Superior temporal gyrus (tissue), 1 donor: ENCODE data around the gene MLLT6.
A peak's percentile ranks its signal among the peaks of the same experiment; 100 is the strongest.

Experiments used
- DNase-seq: peaks from one replicate; pipeline ENCODE4 v3.0.0-alpha.2; 2016; ENCODE audit errors: extremely low spot score

The MLLT6 gene

DNA sequence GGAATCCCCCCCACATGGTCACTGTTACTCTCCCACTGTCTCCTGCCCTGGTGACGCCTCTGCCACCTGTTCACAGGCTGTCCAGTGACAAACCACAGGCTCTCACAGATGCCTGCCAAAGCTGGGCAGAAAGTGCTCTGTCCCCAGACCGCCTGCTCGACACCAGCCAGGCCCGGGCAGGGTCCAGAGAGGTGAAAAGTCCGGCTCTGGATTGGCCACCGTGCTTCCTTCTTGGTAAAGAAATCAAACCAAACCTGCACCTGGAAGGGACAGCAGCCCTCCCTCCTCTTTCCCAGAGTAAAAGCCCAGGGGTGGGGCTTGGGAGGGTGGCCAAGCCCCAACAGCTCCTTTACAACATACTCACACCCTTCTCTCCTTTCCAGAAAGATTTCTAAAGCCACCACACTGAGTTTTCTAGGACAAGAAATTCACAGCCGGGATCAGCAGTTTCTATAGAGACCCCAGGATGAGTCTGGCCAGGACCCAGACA is 36.9 kb downstream of the MLLT6 start:
- DNase-seq = no peak

DNA sequence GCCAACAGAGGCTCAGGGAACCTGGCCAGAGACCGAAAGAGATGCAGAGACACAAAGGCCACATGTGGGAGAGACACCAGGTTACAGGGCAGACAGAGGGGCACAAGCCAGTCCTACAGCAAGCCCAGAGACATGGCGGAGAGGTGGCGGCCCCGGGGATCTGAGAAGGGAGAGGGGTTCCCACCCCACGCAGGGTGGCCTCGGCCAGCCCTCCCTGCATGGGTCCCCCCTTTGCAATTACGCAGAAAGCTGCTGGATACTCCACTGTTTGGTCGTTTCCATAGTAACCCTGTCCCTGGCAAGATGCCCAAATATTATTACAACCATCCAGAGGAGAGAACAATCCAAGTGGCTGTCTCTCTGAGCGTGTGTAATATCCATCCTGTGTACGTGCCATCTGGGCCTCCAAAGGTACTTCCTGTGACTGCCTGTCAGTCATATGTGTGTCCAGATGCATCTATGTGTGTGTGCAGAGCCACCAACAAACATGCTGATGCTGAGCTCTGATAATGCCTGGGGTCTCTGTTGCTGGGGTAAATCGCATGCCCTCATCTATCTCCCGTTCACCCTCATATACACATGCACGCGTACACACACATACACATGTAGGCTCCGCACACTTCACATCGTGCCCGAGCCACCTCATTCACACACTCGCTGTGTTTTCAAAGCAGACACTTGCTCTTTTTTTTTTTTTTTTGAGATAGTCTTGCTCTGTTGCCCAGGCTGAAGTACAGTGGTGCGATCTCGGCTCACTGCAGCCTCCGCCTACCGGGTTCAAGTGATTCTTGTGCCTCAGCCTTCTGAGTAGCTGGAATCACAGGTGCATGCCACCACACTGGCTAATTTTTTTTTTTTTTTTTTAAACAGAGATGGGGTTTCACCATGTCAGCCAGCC is 37.6 kb downstream of the MLLT6 start:
- peak; percentile 59 for DNase-seq

DNA sequence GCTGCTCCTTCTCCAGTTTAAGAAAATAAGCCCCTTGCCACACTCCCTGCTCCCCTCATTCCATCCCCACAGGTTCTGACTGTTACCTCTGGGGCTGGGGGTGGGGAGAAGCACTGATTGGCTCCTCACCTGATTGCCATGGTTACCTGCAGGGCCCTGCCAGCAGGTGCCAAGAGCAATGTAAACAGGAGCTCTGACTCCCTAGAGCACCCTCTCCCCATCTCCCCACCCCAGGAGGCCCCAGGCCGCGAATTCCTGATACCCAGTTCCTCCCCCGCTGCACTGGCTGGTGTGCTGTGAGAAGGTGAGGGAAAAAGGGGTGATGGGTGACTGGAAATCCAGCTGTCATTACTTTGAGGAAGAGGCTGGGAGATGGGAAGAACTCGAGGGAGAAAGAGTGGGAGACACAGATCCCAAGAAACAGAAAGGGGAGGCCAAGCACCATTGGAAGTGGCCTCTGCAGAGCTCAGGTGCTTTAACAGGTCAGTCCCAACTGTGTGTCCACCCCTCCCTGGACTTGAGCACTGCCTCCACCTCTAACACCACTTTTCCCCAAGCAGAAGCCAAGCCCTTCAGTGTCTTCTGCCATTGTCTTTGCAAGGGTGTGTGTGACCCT is 38.6 kb downstream of the MLLT6 start:
- DNase-seq = no peak

DNA sequence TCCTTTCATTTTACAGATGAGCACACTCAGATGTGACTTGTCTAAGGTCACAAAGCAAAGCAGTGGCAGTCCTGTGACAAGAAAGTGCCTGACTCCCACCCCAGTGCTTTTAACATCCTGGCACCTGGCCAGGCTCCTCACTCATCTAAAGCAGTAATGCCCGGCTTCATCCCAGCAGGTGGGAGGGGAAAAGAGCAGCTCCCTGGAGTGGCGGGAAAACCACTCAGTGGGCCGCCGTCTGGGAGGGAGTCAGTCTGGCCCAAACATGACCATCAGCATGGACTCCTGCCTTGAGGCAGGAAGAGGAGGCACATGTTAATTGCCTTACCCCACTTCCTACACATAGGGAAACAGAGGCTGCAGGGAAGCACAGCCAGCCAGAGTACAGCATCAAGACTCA is 40.5 kb downstream of the MLLT6 start:
- DNase-seq = no peak

DNA sequence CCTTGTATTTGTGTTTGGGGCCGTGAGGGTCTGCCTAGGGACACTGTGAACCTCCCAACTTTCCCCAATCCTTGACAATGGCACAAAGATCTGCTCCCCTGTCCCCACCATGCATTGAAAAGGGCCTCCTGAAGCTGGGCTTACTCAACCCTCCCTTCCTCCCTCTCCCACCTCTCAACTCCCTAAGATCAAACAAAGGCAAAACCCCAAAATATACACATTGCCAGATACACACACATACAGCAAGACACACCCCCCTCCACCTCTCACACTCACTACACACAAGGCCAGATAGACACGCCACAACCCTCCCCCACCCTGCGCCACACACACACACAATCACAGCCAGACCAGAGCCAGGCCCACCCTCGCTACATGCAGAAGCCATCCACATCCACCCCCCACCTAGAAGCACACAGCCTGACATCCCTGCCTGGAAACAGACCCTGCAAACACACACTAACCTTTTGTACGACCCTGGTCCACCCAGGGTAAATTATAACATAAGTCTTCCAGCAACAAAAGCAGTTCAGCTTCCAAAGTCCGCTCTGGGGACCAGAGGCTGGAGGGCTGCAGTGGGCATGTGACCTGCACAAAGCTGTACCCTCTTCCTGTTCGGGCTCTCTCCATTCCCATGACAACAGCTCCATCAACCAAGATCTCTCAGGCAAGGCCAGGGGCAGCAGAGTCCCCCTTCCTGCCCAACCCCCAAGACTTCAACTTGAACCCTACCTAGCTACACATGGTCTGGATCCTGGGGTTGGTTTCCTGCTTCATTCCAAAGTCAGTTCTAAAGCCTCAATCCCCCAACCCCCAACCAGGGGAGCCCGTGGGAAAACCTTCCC is 41.2 kb downstream of the MLLT6 start:
- DNase-seq = no peak

DNA sequence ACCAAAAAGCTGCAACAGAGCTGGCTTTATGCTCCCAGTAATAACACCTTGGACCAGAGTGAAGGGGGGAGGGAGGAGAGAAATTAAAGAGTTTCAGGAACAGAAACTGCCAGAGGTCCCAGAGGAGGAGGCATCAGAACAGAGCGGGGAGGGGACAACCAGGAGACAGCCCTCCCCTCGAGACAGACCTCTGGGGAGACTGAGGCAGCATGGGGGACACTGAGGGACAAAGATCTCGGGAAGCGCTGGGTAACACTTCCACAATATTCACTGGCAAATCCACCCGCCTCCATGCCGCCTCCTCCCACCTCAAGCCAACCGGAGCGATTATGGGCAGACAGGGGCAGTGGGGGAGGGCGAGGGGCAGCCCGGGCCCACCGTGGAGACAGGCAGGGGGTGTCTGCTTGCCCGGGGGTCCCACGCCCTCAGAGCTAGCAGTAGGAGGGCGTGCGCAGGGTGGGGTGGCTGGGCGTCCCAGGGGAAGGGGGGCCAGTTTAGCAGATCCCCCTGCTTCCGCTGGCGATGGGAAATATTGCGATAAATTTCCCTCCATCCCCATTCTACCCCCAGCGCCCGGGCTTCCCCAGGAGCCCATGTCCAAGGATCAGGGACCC is 41.9 kb downstream of the MLLT6 start:
- DNase-seq = no peak

DNA sequence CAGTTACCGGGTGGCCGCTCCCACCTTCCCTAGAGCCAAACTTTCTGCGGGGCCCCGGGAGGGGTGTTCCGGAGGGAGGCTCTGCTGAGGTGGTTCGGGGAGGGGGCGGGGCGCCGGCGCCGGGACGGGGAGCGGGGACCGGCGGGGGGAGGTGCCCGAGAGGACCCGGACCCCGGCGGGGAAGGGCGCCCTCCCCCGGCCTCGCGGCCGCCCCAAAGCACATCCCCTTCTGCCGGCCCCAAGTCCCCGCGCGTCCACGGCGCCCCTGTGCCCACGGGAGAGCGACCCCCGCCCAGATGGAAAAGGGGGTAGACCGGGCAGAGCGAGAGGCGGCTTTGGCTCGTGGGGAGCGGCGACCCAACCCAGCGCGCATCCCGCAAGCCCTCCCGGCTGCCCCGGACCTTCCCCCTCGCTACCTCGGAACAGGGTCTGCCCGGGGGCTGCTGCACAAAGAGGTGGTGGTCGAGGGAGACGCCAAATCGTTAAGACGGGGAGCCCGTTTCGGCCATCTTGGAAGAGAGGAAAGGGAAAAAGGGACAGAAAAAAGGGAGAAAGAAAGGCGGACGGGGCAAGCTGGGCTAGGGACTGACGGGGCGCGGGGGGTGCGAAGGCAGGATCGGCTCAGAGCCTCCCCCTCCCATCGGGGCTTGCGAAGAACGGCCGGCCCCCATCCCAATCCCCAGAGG is 42.5 kb downstream of the MLLT6 start:
- DNase-seq = no peak

DNA sequence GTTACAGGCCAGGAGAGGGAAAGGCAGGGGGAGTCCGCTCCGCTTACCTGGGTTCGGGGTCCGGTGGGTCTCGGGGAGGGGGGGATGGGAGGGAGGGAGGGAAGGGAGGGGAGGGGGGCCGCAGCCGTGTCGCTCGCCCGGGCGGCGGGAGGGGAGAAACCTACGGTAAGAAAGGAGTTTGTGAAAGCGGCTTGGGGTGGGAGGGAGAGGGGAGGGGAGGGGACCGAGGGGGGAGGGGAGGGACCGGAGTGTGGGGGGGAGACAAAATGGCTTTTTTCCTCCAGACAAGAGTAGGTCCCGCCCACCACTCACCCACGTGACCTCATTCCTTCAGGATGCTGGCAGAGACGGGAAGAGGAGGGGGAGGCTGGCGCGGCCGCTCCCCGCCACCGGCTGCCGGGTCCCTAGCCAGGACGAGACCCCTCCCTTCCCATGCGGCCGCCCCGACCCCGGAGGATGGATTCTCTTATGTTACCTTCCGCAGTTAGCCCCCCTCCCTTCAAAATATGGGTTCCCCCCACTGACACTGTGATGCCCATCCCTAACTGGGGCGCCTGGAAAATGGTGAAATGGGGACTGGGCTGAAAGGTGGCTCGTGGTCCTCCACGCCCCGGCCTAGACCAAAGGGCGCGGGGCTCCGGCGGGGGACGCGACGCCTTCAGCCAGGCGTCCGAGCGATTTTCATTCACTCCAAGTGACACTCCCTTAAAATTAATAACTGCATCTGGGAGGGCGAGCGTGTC is 43.2 kb downstream of the MLLT6 start, which contains the start of gene PCGF2:
TSS of gene PCGF2 (minus strand) at position 188 of the 743 bp plus-strand sequence. CDS start 7,934 bp downstream, outside the sequence.
- peak; percentile 70 for DNase-seq

DNA sequence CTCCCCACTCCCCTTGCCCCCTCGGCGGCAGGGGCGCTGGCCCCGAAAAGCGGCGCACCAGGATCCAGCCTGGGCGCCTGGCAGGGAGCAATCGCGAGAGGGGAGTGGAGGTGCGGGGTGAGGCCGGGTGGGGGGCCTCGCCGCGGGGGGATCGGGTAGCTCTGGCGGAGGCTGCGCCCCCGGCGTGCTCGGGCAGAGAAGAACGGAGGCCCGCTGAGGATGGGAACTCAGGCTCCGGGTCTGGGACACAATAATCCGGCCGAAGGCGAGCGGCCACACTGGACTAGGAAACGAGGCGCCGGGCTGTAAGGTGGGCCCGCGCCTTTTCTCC is 43.8 kb downstream of the MLLT6 start:
- no peak for DNase-seq

DNA sequence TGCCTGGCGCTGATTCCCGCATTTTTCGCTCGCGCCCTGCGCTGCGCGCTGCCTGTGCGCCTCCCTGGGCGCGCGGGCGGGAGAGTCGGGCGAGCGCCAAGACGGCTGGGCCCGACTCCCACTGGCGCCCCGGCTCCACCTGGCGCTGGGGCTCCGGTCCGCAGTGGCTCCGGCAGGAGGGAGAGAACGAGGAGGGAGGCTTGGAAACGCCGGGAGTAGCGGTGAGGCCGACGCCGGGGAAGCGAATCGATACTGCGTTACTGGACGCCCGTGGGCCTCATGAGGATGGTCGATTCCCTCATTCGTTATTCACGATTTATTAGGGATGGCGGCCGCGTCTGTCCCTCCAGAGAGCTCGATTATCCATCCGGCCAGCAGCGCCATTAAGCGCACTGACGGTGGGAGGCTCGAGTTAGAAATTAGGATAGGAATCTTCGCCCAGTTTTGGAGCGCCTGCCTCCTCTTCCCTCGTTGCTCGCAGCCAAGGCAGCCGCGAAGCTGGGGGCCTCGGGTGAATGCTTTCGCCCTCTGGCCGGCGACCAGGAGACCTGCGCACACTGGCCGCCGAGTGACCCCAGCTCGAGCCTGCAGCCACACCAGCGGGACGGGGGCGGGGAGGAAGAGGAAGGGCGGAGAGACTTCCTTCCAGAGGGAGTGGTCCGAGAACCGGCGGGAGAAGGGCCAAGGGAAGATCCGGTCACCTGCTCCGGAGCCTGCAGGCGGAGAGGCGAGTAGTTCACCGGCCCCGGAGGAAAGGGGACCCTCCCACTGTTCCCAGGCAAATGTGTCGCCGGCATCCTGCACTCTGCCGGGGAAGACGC is 44.4 kb downstream of the MLLT6 start:
- no peak for DNase-seq

DNA sequence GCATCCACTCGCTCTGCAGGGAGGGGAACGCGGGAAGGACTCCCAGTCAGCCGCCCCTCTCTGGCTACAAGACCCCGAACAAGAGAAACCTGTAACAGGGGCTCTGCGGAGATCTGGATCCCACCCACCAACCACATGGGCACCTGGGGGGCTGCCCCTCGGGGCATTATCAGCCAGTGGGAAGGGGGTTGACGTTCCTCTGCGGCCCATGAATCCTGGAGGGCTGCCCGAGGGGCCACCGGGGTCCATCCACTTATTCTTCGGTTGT is 44.9 kb downstream of the MLLT6 start:
- DNase-seq = no peak

DNA sequence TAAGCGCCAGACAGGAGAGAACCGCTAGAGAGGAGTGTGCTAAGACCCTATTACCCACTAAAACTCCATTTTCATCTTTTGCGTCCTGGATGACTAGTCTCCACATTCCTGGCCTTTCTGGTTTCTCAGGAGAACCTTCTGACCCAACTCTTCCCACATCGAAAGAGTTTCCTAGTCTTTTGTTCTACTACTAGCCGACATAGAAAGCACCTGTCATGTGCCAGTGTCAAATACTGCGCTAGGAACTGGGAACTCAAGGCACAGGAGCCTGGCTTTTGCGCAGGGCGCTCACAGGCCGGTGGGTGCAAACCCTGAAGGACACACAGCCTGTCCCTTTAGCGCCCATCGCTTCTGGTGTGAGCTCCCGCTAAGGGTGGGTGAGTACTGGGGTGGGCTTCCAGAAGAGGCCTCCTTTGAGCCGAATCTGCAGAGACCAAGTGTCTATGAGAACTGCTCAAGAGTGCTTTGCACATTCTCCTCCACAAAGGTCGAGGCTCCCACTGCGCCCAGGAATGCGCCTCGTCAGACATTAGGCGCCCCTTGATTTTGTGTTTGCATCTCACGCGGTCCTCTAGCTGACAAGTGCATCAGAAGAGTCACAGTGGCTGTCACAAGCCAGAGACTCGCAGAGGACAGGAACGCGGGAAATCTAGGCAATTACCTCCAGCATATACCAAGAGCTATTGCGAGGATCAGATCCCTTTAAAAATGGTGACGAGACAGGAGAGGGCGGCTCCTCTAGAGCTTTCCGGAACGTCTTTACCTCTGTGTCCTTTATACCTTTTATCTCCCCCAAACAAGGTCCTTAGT is 45.4 kb downstream of the MLLT6 start:
- DNase-seq = peak; percentile 46

DNA sequence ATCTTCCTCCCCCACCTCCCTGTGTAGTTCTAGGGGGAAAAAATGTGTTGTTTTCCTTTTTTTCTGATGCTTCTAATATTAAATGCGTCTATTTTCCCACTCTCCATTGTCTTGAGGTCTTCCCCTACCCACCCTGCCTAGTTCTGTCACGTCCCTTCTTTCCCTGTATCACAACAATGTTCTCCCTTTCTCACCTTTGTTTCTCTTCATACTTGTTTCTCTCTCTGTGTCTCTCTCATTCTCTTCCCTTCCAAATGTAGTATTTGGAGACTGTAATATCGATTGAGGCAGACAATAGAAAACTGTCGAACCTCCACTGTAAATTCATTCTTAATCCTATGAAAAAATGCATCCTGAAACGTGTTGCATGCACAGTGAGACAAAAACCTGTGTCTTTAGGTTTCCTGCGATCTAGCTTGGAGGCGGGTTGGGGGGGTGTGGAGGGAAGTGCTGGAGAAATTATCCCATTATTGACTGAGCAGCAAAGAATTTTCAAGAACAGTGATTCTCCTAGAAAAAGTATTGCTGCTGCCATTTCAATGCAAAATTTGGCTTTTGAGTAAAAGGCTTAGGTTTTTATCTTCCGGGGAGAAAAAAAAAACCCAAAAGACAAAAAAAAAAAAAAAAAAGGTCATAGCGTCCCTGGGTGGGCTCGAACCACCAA is 46.2 kb downstream of the MLLT6 start:
- DNase-seq = peak; percentile 43

DNA sequence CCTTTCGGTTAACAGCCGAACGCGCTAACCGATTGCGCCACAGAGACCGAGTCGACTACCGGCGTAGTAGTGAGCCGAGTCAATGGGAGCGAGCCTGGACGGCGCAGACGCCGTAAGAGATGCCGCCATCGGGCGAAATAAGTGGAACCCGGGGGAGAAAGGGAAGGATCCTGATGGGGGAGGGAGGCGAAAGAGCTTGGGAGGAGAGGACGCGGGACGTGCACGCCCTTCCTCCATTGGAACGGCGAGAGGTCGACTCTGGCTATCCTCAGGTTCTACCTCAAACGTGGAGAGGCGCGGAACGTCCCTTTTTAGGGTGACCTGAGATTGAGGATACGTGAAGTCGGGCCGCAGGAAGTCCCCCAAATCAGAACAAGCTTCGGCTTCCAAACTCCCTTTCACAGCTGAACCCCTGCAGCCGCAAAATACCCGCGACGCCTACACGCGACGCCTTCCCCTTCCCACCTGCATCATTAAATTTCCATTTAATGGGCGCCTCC is 46.8 kb downstream of the MLLT6 start:
- peak; percentile 89 for DNase-seq

DNA sequence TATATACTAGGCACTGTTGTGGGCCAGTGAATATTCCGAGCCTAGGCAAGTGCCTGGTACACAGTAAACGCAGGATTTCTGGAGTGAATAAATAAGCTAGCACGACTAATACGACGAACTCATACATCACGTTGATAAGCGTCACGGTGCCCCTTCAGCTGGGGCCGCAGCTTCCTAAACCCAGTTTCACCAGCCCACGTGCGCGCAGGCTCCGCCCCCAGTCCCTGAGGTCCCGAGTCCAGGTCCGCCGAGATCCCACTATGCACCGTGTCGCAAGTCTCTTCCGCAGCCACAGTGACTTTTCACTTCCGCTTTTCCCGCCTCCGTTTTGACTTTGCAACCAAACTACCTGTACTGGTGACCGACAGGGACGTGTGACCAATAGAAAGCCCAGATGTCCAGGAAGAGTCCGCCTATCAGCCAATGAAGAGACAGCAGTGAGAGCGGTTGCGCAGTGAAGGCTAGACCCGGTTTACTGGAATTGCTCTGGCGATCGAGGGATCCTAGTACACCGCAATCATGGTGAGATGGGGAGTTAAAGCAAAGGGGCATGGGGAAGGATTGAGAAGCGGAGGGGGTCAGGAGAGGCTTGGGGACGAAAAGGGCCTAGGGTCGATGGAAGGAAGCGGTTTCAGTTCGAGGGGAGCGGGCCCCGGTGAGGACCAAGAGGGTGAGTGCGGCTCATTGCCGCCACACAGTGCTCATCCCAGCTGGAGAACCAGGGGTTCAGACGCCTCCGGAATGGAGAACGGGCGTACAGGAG is 47.4 kb downstream of the MLLT6 start, which contains the start of gene PSMB3:
TSS of gene PSMB3 (plus strand) at position 434 of the 763 bp plus-strand sequence. CDS start at position 520, 86 bp downstream.
- peak; percentile 100 for DNase-seq

DNA sequence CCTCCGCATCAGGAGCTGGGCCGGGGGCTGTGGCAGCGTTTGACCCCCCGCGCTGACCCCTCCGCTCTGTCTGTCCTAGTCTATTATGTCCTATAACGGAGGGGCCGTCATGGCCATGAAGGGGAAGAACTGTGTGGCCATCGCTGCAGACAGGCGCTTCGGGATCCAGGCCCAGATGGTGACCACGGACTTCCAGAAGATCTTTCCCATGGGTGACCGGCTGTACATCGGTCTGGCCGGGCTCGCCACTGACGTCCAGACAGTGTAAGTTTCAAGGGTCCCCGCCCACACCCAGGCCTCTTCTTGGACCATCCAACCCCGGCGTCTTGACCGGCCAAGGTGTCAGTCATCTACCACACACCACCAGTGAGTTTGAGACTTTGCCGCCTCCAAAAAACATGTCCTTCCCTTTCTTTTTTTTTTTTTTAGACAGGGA is 48.0 kb downstream of the MLLT6 start:
- DNase-seq = no peak

DNA sequence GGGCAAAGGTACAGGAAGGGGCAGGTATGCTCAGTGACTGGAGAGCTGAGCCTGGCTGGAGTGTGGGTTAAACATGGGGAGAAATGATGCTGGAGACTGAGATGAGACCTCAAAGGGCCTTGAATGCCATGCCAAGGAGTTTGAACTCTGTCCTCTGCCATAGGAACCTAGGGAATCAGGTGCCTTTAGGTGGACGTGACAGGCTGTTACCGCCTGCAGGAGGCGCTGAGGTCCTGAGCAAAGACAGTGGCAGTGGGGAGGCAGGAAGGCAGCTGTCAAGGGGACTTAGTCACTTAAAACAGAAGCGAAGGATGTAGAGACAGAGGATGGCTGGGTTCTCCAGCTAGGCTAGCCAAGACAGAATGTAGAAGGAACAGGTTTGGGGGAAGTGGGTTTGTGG is 56.5 kb downstream of the MLLT6 start:
- no peak for DNase-seq
